ENCODE data around the gene MAGI1. TPM values are rescaled to one million over a fixed set of nuclear protein-coding genes. Genes with fewer than 3 reads are reported as not detected.

MAGI1 gene
- total RNA-seq, 1 experiment from 2014 or later, result 58.2 TPM

DNA sequence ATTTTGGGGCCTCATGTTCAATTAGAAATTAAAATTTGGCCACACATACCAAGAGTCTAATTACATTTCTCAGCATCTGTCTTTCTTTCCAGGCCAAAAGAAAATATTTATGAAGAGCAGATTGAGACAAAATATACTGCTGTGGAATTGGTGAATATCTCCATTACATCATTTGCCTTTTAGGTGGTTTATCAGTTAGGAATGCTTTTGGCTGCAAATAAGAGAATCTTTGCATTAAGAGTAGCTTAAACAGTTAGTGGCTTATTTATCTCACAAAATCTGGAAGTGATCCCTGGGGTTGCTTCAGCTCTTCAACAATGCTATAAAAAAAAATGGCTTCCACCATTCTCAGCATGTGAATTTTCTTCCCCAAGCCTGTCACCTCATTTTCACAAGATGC lies 308.7 kb downstream of the MAGI1 start:
- Mint-ChIP-seq H3K36me3 (no peaks in the 10 kb centered on the region), H3K27me3 (ENCODE audit: low read depth) (no peaks in the 10 kb centered on the region), H3K4me3 (no peak overlapping the region), H3K4me1 (peaks cover 54% of the 10 kb centered on the region), H3K27ac (no peak overlapping the region), H3K9me3 (peaks cover 2% of the 10 kb centered on the region)
- TF ChIP-seq MYBL2 (CRISPR knock-in tag; IDR thresholded peaks at IDR 0.05) (no peak), FOXK1 (CRISPR knock-in tag; IDR thresholded peaks at IDR 0.05) (no peak), SMAD3 (CRISPR knock-in tag; IDR thresholded peaks at IDR 0.05; ENCODE audit: borderline replicate concordance) (no peak), NR2C2 (CRISPR knock-in tag; IDR thresholded peaks at IDR 0.05) (no peak), RORB (CRISPR knock-in tag; IDR thresholded peaks at IDR 0.05) (no peak), ZNF263 (CRISPR knock-in tag; IDR thresholded peaks at IDR 0.05; ENCODE audit: low read depth) (no peak), SP1 (CRISPR knock-in tag; conservative IDR thresholded peaks at IDR 0.05) (no peak), NFATC4 (CRISPR knock-in tag; IDR thresholded peaks at IDR 0.05) (no peak), ZBTB21 (CRISPR knock-in tag; IDR thresholded peaks at IDR 0.05; ENCODE audit: borderline replicate concordance) (no peak), FOXJ3 (CRISPR knock-in tag; IDR thresholded peaks at IDR 0.05; ENCODE audit: borderline replicate concordance) (no peak), SMAD4 (CRISPR knock-in tag; IDR thresholded peaks at IDR 0.05) (no peak)
- TF ChIP-seq, protein P1, sequence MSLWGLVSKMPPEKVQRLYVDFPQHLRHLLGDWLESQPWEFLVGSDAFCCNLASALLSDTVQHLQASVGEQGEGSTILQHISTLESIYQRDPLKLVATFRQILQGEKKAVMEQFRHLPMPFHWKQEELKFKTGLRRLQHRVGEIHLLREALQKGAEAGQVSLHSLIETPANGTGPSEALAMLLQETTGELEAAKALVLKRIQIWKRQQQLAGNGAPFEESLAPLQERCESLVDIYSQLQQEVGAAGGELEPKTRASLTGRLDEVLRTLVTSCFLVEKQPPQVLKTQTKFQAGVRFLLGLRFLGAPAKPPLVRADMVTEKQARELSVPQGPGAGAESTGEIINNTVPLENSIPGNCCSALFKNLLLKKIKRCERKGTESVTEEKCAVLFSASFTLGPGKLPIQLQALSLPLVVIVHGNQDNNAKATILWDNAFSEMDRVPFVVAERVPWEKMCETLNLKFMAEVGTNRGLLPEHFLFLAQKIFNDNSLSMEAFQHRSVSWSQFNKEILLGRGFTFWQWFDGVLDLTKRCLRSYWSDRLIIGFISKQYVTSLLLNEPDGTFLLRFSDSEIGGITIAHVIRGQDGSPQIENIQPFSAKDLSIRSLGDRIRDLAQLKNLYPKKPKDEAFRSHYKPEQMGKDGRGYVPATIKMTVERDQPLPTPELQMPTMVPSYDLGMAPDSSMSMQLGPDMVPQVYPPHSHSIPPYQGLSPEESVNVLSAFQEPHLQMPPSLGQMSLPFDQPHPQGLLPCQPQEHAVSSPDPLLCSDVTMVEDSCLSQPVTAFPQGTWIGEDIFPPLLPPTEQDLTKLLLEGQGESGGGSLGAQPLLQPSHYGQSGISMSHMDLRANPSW (CRISPR knock-in tag; conservative IDR thresholded peaks at IDR 0.05; ENCODE audit: low read depth), result no peak
- TF ChIP-seq, protein P2, sequence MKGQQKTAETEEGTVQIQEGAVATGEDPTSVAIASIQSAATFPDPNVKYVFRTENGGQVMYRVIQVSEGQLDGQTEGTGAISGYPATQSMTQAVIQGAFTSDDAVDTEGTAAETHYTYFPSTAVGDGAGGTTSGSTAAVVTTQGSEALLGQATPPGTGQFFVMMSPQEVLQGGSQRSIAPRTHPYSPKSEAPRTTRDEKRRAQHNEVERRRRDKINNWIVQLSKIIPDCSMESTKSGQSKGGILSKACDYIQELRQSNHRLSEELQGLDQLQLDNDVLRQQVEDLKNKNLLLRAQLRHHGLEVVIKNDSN (CRISPR knock-in tag; IDR thresholded peaks at IDR 0.05), result no peak
- TF ChIP-seq, protein P3, sequence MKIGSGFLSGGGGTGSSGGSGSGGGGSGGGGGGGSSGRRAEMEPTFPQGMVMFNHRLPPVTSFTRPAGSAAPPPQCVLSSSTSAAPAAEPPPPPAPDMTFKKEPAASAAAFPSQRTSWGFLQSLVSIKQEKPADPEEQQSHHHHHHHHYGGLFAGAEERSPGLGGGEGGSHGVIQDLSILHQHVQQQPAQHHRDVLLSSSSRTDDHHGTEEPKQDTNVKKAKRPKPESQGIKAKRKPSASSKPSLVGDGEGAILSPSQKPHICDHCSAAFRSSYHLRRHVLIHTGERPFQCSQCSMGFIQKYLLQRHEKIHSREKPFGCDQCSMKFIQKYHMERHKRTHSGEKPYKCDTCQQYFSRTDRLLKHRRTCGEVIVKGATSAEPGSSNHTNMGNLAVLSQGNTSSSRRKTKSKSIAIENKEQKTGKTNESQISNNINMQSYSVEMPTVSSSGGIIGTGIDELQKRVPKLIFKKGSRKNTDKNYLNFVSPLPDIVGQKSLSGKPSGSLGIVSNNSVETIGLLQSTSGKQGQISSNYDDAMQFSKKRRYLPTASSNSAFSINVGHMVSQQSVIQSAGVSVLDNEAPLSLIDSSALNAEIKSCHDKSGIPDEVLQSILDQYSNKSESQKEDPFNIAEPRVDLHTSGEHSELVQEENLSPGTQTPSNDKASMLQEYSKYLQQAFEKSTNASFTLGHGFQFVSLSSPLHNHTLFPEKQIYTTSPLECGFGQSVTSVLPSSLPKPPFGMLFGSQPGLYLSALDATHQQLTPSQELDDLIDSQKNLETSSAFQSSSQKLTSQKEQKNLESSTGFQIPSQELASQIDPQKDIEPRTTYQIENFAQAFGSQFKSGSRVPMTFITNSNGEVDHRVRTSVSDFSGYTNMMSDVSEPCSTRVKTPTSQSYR (CRISPR knock-in tag; IDR thresholded peaks at IDR 0.05), result no peak
- ChIA-PET POLR2A (interaction anchor here (0.6 kb wide), 1 partner anchor 133 kb away, joined by 3 read pairs; no protein-coding TSS in a partner anchor), CTCF (interaction anchor here (0.8 to 1.0 kb wide), 2 partner anchors 21 to 291 kb away, joined by 3 read pairs; no protein-coding TSS in a partner anchor)
- DNase-seq (ENCODE audit: low spot score), result no peak
- ATAC-seq, result no peak

DNA sequence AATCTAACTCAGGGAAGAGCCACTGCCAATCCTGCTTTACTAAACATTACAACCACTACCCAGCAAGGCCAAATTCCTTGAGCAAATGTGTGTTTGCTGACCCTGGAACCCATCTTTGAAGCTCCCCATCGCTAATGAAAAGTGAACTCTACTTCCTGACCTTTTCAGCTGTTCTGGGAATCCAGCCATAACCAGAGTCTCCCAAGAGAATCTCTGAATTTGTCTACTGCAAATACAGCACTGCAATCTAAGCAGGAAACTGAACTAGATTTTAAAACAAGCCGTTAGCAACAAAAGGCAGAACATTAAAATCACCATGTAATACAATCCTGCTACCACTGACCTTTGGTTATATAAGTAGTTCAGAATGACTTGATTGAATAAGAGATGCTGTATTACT lies 309.2 kb downstream of the MAGI1 start:
- ChIA-PET CTCF (interaction anchor here (0.8 to 1.0 kb wide), 2 partner anchors 21 to 290 kb away, joined by 3 read pairs; no protein-coding TSS in a partner anchor), POLR2A (interaction anchor here (0.6 kb wide), 1 partner anchor 132 kb away, joined by 3 read pairs; no protein-coding TSS in a partner anchor)
- ATAC-seq (no peak), DNase-seq (ENCODE audit: low spot score) (no peak)
- H3K4me1 Mint-ChIP-seq, result peaks cover 52% of the 10 kb centered on the region
- no peak overlapping the region; the same call in 1 of the 2 replicates for H3K27ac Mint-ChIP-seq
- H3K36me3 Mint-ChIP-seq, result peaks cover under 1% of the 10 kb centered on the region; the same call in 1 of the 2 replicates
- no peaks in the 10 kb centered on the region for H3K27me3 Mint-ChIP-seq (ENCODE audit: low read depth)
- H3K4me3 Mint-ChIP-seq, result no peak overlapping the region
- peaks cover 6% of the 10 kb centered on the region for H3K9me3 Mint-ChIP-seq
- TF ChIP-seq, protein P4, sequence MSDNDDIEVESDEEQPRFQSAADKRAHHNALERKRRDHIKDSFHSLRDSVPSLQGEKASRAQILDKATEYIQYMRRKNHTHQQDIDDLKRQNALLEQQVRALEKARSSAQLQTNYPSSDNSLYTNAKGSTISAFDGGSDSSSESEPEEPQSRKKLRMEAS (CRISPR knock-in tag; IDR thresholded peaks at IDR 0.05), result no peak
- TF ChIP-seq NFATC4 (CRISPR knock-in tag; IDR thresholded peaks at IDR 0.05) (no peak), GTF2I (CRISPR knock-in tag; conservative IDR thresholded peaks at IDR 0.05) (no peak), CREM (CRISPR knock-in tag; IDR thresholded peaks at IDR 0.05) (no peak), ZNF219 (CRISPR knock-in tag; IDR thresholded peaks at IDR 0.05; ENCODE audit: borderline replicate concordance) (no peak), FOXP1 (CRISPR knock-in tag; IDR thresholded peaks at IDR 0.05; ENCODE audit: borderline replicate concordance) (no peak), ZNF423 (CRISPR knock-in tag; IDR thresholded peaks at IDR 0.05) (no peak)
- TF ChIP-seq, protein P5, sequence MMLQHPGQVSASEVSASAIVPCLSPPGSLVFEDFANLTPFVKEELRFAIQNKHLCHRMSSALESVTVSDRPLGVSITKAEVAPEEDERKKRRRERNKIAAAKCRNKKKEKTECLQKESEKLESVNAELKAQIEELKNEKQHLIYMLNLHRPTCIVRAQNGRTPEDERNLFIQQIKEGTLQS (CRISPR knock-in tag; conservative IDR thresholded peaks at IDR 0.05), result no peak
- TF ChIP-seq, protein P6, sequence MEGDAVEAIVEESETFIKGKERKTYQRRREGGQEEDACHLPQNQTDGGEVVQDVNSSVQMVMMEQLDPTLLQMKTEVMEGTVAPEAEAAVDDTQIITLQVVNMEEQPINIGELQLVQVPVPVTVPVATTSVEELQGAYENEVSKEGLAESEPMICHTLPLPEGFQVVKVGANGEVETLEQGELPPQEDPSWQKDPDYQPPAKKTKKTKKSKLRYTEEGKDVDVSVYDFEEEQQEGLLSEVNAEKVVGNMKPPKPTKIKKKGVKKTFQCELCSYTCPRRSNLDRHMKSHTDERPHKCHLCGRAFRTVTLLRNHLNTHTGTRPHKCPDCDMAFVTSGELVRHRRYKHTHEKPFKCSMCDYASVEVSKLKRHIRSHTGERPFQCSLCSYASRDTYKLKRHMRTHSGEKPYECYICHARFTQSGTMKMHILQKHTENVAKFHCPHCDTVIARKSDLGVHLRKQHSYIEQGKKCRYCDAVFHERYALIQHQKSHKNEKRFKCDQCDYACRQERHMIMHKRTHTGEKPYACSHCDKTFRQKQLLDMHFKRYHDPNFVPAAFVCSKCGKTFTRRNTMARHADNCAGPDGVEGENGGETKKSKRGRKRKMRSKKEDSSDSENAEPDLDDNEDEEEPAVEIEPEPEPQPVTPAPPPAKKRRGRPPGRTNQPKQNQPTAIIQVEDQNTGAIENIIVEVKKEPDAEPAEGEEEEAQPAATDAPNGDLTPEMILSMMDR (IDR thresholded peaks at IDR 0.05), result no peak
- TF ChIP-seq, protein P7, sequence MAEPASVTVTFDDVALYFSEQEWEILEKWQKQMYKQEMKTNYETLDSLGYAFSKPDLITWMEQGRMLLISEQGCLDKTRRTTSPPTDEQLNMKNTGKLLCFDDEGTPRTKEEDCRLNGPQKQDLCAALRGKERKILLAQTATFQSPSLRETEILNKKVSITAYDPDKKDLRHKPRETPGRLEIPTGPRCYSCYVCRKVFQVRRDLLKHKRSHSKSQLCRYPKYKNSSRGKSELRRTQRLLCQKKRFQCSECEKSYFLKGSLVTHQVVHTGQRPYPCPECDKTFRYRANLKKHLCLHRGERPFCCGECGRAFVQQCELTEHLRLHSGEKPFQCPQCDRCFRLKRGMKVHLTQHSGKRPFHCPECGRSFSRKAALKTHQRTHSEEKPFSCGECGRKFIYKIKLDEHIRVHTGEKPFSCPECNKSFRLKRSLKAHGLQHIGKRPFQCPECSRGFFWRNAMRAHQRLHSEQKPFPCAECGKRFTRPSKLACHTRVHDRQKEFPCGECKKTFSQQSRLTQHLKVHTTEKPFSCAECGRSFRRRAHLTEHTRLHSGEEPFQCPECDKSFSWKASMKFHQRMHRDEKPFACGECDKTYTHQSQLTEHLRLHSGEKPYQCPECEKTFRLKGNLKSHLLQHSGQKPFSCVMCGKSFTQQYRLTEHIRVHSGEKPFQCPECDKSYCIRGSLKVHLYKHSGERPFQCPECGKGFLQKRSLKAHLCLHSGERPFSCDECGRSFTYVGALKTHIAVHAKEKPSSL (CRISPR knock-in tag; conservative IDR thresholded peaks at IDR 0.05), result no peak
- TF ChIP-seq, protein P8, sequence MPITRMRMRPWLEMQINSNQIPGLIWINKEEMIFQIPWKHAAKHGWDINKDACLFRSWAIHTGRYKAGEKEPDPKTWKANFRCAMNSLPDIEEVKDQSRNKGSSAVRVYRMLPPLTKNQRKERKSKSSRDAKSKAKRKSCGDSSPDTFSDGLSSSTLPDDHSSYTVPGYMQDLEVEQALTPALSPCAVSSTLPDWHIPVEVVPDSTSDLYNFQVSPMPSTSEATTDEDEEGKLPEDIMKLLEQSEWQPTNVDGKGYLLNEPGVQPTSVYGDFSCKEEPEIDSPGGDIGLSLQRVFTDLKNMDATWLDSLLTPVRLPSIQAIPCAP (CRISPR knock-in tag; IDR thresholded peaks at IDR 0.05), result no peak

Data from WTC11 (cell line).